NCI-H226 (cell line): ENCODE results near the gene PRPF38B.
A peak's percentile ranks its signal among the peaks of the same experiment; 100 is the strongest.
"Not testable (repeated sequence)": the region's sequence is repeated elsewhere in the genome, so short reads cannot be mapped to it uniquely, and the experiment has no call there.

Source experiments
- DNase-seq: peaks from one replicate; pipeline ENCODE4 v3.0.0-alpha.2; 2015

PRPF38B gene

DNA sequence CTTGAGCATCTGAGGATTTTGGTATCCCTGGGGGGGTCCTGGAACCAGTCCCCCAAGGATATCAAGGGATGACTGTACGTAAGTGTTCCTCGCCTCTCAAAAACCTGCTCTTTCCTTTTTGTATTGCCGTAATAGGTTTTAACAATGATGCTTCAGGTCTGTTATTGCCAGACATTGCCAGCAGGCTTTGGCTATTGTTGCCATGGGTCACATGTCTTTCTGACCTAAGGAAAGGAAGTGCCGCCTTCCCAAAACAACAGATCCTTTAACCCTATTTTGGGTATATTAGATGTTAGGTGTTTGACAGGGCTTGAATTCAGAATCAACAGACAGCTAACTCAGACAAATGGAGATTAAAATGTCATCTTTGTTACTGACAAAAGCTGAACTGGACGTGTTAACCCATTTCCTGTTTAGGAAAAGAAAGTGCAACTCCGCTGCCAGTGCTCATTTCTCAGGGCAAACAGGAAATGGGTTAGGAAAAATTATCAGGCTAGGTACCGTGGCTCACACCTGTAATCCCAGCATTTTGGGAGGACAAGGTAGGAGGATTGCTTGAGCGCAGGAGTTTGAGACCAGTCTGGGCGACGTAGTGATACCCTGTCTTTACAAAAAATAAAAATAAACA, 12.4 kb upstream of the PRPF38B start:
- no peak for DNase-seq

DNA sequence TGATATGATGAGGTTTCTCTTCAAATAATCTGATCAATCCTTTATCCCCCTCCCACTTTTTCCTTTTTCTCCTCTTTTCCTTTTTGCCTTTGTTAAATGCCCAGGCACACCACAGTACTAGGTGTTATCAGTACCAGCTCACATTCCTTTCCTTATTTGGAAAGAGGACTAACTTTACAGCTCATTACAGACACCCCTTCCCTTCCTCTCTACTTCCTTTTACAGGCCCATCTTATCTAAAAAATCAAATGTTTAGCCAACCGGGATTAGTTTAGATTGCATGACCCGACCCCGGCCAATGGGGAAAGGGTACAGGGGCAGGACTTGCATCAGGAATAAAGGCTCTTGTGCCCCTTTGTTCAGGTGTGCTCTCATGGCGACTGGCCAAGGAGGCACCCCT, 10.4 kb upstream of the PRPF38B start:
- peak; percentile 50 for DNase-seq

DNA sequence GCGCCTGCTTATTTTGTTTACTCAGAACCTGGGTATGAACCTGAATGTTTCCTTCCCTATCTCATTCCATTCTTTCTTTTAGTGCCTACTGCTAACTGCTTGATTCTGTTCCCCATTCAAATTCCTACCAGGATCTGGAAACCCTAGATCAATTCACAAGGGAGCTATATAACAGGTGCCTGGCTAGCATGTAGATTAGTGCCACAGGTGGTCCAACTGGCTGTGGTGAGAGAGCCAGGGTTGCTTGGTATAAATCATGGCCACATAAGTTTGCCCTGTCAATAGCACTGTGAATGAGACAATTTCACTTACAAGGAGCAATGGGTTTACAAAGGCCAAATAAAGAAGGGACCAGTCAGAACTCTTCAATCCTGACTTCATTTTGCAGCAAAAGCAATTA, 6.6 kb upstream of the PRPF38B start:
- no peak for DNase-seq

DNA sequence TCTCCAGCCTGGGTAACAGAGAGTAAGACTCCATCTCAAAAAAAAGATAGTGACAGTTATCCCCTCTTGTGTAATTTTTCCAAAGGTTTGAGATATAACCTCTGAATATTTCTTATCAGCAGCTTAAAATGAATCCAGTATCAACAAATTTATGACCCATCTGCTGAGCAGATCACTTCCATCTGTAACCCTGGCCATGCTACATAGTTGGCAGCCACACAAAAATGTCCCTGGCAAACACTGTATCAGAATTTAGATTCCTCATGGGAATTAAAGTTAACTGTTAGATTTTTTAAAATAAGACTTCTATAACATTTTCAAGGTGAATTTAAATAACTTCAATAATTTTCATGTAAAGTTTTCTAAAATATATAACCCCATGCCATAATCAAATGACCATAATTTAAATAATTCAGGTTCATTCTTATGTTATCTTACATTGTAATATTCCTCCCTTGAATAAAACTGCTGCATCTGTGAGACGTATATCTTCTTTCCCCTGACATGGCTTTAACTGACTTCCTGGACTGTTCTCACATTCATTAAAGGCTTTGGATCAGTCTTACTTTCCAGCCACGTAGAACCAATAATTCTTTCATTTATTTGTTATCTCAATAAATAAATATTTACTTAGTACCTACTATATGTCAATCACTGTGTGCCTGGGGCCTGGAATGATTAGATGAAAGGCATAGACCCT, 5.3 kb upstream of the PRPF38B start:
- peak; percentile 20 for DNase-seq

- DNase-seq = no peak
These were observed 775 bp upstream of the PRPF38B start for GRCh38 chr1:108691128-108691941.

DNA sequence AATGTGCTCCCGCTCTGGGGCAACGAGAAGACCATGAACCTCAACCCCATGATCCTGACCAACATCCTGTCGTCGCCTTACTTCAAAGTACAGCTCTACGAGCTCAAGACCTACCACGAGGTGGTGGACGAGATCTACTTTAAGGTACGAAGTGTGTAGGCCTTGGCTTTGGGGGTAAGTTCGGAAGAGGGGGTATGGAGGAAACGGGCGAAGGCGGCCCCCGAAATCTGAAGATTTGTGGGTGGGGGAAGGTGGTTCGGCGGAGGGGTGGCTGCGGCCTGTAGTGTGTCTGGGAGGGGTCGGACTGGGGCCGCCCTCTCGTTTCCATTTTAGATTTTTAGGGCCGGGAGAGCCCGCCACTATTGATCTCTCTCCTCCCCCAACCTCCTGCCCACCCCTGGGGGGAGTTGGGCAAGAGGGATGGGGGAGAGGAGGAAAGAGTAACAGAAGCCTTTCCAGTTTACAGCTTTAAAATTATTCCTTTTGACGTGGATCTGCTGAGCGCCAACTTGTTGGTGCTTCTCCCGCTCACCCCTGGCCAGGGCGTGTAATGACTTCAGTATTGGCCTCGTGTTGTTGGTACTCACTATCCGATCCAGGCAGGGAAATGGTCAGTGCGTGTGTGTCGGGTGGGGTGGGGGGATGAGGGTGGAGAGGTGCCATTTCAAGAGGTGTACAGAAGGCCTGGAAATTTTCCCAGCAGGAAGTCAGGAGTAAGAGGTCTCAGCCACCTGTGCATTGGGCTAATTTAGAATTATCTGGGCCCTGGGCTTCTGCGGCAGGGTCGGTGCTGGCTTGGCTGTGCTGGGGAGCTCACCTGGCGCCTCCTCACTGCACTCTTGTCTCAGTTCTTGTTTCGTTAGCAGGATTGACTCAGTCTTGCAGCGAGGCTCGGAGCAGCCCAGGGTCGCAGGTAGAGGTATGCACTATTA, 880 bp downstream of the PRPF38B start:
- peak; percentile 31 for DNase-seq

- DNase-seq = no peak
These were observed 3.4 kb downstream of the PRPF38B start for GRCh38 chr1:108695535-108695934.

- DNase-seq = no peak
These were observed 7.5 kb downstream of the PRPF38B start for GRCh38 chr1:108699375-108700332.

GRCh38 chr1:108701176-108701849, 9.2 kb downstream of the PRPF38B start:
- no peak for DNase-seq

DNA sequence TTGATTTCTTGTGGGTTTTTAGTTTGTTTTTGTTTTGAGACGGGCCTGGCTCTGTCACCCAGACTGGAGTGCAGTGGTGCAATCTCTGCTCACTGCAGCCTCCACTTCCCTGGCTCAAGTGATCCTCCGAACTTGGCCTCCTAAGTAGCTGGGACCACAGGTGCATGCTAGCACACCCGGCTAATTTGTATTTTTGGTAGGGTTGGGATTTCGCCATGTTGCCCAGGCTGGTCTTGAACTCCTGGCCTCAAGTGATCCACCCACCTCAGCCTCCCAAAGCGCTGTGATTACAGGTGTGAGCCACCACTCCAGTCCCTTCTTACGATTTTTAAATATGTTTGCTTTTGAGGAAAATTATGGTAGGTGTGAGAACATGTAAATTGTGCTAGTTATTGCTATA, 10.0 kb downstream of the PRPF38B start:
- DNase-seq = not testable (repeated sequence)

DNA sequence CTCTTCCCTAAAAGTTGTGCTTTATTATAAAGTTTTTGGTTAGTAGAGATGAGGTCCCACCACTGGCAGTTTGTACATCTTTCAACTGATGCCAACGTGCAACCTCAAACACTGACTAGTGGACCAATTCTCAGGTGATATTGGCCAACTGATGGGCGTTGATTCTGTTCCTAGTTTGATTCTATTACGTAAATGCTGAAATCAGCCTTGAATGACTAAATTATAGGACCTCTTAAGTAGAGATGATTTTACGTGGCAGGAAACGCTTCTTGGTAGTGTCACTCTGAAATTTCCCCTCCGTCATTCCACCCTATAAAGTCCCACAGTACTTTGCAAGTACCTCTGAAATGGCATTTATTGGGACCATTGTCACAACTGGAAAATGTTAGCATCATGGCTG, 11.8 kb downstream of the PRPF38B start:
- no peak for DNase-seq

GRCh38 chr1:108704496-108704895, 12.4 kb downstream of the PRPF38B start:
- peak; percentile 26 for DNase-seq

DNA sequence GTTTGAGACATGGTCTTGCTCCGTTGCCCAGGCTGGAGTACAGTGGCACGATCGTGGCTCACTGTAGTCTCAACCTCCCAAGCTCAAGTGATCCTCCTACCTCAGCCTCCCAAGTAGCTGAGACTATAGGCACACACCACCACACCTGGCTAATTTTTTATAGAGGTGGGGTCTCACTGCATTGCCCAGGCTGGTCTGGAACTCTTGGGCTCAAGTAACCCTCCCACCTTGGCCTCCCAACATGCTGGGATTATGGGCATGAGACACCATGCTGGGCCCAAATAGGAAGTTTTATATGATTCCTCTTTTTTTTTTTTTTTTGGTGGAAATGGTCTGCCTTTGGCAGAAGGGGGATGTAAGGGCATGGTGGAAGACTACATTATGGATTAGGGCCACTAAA, 14.5 kb downstream of the PRPF38B start:
- DNase-seq = no peak

- DNase-seq = no peak
These were observed 16.9 kb downstream of the PRPF38B start for GRCh38 chr1:108708691-108709660.

GRCh38 chr1:108712606-108713150, 20.6 kb downstream of the PRPF38B start, which contains the start of gene FNDC7:
Gene FNDC7, plus strand, starts transcription at chr1:108712908. Its CDS starts 26 bp downstream, at chr1:108712934.
- peak; percentile 20 for DNase-seq

GRCh38 chr1:108715932-108716331, 23.8 kb downstream of the PRPF38B start:
- no peak for DNase-seq

DNA sequence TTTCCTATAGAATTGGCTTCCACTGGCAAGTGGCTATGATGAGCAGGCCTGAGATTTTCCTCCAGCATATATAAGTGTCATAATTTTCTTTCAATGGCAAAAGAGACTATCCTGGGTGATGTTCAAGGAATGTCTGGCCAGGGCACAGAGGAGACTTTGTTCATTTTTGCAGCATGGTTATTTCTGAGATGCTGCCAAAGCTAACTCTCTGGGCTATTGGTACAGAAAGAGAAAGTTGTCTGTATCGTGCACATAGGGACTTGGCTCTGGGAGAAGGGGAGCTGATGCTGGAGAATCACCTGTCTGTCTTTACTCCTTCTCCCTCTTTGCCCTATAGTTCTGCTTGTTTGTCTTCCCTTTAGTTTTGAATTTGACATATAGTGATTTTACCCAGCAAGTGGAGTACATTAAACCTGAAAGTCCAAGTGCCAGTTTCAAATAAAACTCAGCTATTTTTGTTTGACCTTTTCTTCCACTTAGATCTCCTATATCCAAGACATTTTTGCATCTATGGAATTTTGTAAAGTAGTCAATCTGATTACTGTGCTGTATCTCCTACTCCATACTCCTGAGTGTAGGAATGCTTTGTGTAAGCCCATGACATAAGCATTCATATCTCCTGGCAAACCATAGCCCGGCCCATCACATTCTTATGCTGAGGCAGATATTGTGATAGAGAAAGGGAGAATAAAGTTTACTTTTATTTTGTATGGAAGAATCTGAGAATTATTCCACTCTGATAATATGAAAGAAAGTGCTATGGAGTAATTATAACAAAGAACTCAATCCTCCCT, 24.5 kb downstream of the PRPF38B start:
- peak; percentile 58 for DNase-seq

GRCh38 chr1:108717774-108718316, 25.7 kb downstream of the PRPF38B start:
- no peak for DNase-seq
